IPS-11a (cell line): ENCODE data around the gene NECAB3.
"Not testable (repeated sequence)": the region's sequence is repeated elsewhere in the genome, so short reads cannot be mapped to it uniquely, and the experiment has no call there.

ENCODE experiments used
- H3K4me3 ChIP-seq: one replicate; pipeline ENCODE4 v1.5.1; 2013; ENCODE audit warnings: low read depth, low read length, control low read depth

Gene NECAB3

GRCh38 chr20:33650753-33651561 lies 23.3 kb downstream of the NECAB3 start:
- H3K4me3 ChIP-seq, result no peak overlapping the region

GRCh38 chr20:33650111-33650752 lies 24.0 kb downstream of the NECAB3 start:
- no peak overlapping the region for H3K4me3 ChIP-seq

- no peak overlapping the region for H3K4me3 ChIP-seq
Observed at GRCh38 chr20:33649201-33649681, 25.0 kb downstream of the NECAB3 start.

GRCh38 chr20:33648396-33649004 lies 25.7 kb downstream of the NECAB3 start:
- H3K4me3 ChIP-seq, result no peak overlapping the region

- no peak overlapping the region for H3K4me3 ChIP-seq
Observed at GRCh38 chr20:33647603-33648395, 26.4 kb downstream of the NECAB3 start.

- H3K4me3 ChIP-seq, result not testable (repeated sequence)
Observed at GRCh38 chr20:33646959-33647602, 27.1 kb downstream of the NECAB3 start.

- H3K4me3 ChIP-seq, result no peak overlapping the region
Observed at GRCh38 chr20:33646191-33646590, 28.0 kb downstream of the NECAB3 start.

GRCh38 chr20:33645396-33645795 lies 28.8 kb downstream of the NECAB3 start:
- H3K4me3 ChIP-seq, result no peak overlapping the region

GRCh38 chr20:33645072-33645358 lies 29.2 kb downstream of the NECAB3 start:
- H3K4me3 ChIP-seq, result no peak overlapping the region

- H3K4me3 ChIP-seq, result no peak overlapping the region
Observed at GRCh38 chr20:33644313-33645071, 29.7 kb downstream of the NECAB3 start.

- H3K4me3 ChIP-seq, result no peak overlapping the region
Observed at GRCh38 chr20:33640287-33640686, 33.9 kb downstream of the NECAB3 start.

GRCh38 chr20:33636776-33637175 lies 37.5 kb downstream of the NECAB3 start:
- no peak overlapping the region for H3K4me3 ChIP-seq

GRCh38 chr20:33635341-33635740 lies 38.9 kb downstream of the NECAB3 start:
- no peak overlapping the region for H3K4me3 ChIP-seq

- not testable (repeated sequence) for H3K4me3 ChIP-seq
Observed at GRCh38 chr20:33631910-33632309, 42.3 kb downstream of the NECAB3 start.

- no peak overlapping the region for H3K4me3 ChIP-seq
Observed at GRCh38 chr20:33630507-33630906, 43.7 kb downstream of the NECAB3 start.

GRCh38 chr20:33629979-33630378 lies 44.2 kb downstream of the NECAB3 start:
- H3K4me3 ChIP-seq, result no peak overlapping the region

- H3K4me3 ChIP-seq, result no peak overlapping the region
Observed at GRCh38 chr20:33629533-33629932, 44.7 kb downstream of the NECAB3 start.

GRCh38 chr20:33627577-33628216 lies 46.5 kb downstream of the NECAB3 start:
- no peak overlapping the region for H3K4me3 ChIP-seq

- H3K4me3 ChIP-seq, result no peak overlapping the region
Observed at GRCh38 chr20:33626190-33626589, 48.0 kb downstream of the NECAB3 start.

GRCh38 chr20:33624399-33624798 lies 49.8 kb downstream of the NECAB3 start:
- no peak overlapping the region for H3K4me3 ChIP-seq
